HFFc6 (cell line): Measurements from ENCODE around the gene NRP1. TPM values are rescaled to one million over a fixed set of nuclear protein-coding genes. Genes with fewer than 3 reads are reported as not detected.

Source experiments
- DNase-seq: peaks from one replicate; pipeline ENCODE4 v3.0.0-alpha.2; 2018
- H3K27ac Mint-ChIP-seq: 2 replicates; pipeline ENCODE4 v1.8.0; 2020; ENCODE audit warnings: mild to moderate bottlenecking, mixed read lengths
- H3K27me3 Mint-ChIP-seq: 2 replicates; pipeline ENCODE4 v1.8.0; 2021; ENCODE audit warnings: mild to moderate bottlenecking, moderate library complexity, mixed read lengths; ENCODE audit not compliant: insufficient read depth
- H3K36me3 Mint-ChIP-seq: 2 replicates; pipeline ENCODE4 v1.8.0; 2021; ENCODE audit warnings: low read depth, mixed read lengths
- H3K4me1 Mint-ChIP-seq: 2 replicates; pipeline ENCODE4 v1.8.0; 2020; ENCODE audit warnings: low read depth, mixed read lengths
- H3K4me3 Mint-ChIP-seq: 2 replicates; pipeline ENCODE4 v1.8.0; 2020; ENCODE audit warnings: mild to moderate bottlenecking, moderate library complexity, mixed read lengths
- H3K9me3 Mint-ChIP-seq: 2 replicates; pipeline ENCODE4 v1.8.0; 2020; ENCODE audit warnings: mild to moderate bottlenecking, mixed read lengths
- CTCF ChIP-seq: fragments of 200-600 bp; sonication (generic); IDR thresholded peaks from 2 replicates; pipeline ENCODE4 v1.5.0; 2021; ENCODE audit warnings: antibody characterized with exemption, mild to moderate bottlenecking
- total RNA-seq, 6 experiments: library from RNA; stranded (reverse); fragmentation: NEBNext Ultra II Directional; extraction: Animal tissue kit (Norgen Biotek cat#: 25700); gene quantifications; 2 replicates in 1 of 6; 3 replicates in 5 of 6; pipeline ENCODE4 v1.2.3, GENCODE V29; 2021

NRP1 gene
- total RNA-seq, 6 experiments from 2014 or later: 136 to 164 (median 147) TPM

- Mint-ChIP-seq H3K4me3 (no peak overlapping the region), H3K9me3 (no peaks in the 10 kb centered on the region), H3K27ac (no peak overlapping the region; the same call in 1 of the 2 replicates), H3K4me1 (peaks cover 80% of the 10 kb centered on the region), H3K27me3 (no peaks in the 10 kb centered on the region; the same call in 1 of the 2 replicates), H3K36me3 (peaks cover 49% of the 10 kb centered on the region)
- no peak for TF ChIP-seq CTCF
- DNase-seq: no peak
Observed at GRCh38 chr10:33244354-33244967, 90.0 kb downstream of the NRP1 start.

- Mint-ChIP-seq H3K9me3 (no peaks in the 10 kb centered on the region), H3K27me3 (no peaks in the 10 kb centered on the region; the same call in 1 of the 2 replicates), H3K4me1 (peaks cover 80% of the 10 kb centered on the region), H3K36me3 (peaks cover 43% of the 10 kb centered on the region), H3K27ac (no peak overlapping the region), H3K4me3 (no peak overlapping the region)
- DNase-seq: no peak
- TF ChIP-seq CTCF: no peak
Observed at GRCh38 chr10:33243703-33244102, 90.8 kb downstream of the NRP1 start.

GRCh38 chr10:33242931-33243330 lies 91.5 kb downstream of the NRP1 start:
- H3K9me3 Mint-ChIP-seq: no peaks in the 10 kb centered on the region
- peaks cover 80% of the 10 kb centered on the region for H3K4me1 Mint-ChIP-seq
- H3K36me3 Mint-ChIP-seq: peaks cover 36% of the 10 kb centered on the region
- TF ChIP-seq CTCF: no peak
- no peak for DNase-seq
- H3K27ac Mint-ChIP-seq: no peak overlapping the region
- no peak overlapping the region for H3K4me3 Mint-ChIP-seq
- no peaks in the 10 kb centered on the region; the same call in 1 of the 2 replicates for H3K27me3 Mint-ChIP-seq

GRCh38 chr10:33241351-33241750 lies 93.1 kb downstream of the NRP1 start:
- no peaks in the 10 kb centered on the region for H3K9me3 Mint-ChIP-seq
- H3K27me3 Mint-ChIP-seq: peaks cover 1% of the 10 kb centered on the region
- peak overlapping the region; percentile 87 for H3K27ac Mint-ChIP-seq
- H3K4me3 Mint-ChIP-seq: peak overlapping the region; percentile 59
- TF ChIP-seq CTCF: no peak
- peak; percentile 26 for DNase-seq
- H3K4me1 Mint-ChIP-seq: peaks cover 88% of the 10 kb centered on the region
- H3K36me3 Mint-ChIP-seq: peaks cover 41% of the 10 kb centered on the region

GRCh38 chr10:33240931-33241330 lies 93.5 kb downstream of the NRP1 start:
- Mint-ChIP-seq H3K9me3 (no peaks in the 10 kb centered on the region), H3K4me3 (peak overlapping the region; percentile 59), H3K27me3 (peaks cover 1% of the 10 kb centered on the region), H3K27ac (peak overlapping the region; percentile 87), H3K36me3 (peaks cover 45% of the 10 kb centered on the region), H3K4me1 (peaks cover 92% of the 10 kb centered on the region)
- DNase-seq: peak; percentile 22
- TF ChIP-seq CTCF: no peak
